ENCODE results near the gene MYOZ3. TPM values are rescaled to one million over a fixed set of nuclear protein-coding genes. Genes with fewer than 3 reads are reported as not detected.
A peak's percentile ranks its signal among the peaks of the same experiment; 100 is the strongest.

MYOZ3 gene
- polyA plus RNA-seq, 3 donors = 6.4 to 8.1 (median 6.6) TPM

- DNase-seq (ENCODE audit: extremely low read depth in 1 of 11, low read depth in 9 of 11, low spot score in 4 of 11) = no peak
Observed at GRCh38 chr5:150638488-150639376, 22.3 kb upstream of the MYOZ3 start.

DNA sequence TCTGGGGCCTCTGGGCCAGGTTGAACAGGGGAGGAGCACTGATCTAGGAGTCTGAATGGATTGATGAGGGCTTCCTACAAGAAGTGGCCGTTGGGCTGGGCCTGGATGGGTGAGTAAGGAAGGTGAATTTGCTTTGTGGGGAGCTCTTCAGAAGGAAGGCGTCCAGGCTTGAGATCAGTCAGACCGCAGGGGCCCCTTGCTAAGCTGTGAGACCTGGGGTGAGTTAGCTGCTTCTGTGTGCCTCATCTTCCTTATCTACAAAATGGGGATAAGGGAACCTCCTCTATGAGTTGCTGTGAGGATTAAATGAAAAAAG is 21.7 kb upstream of the MYOZ3 start:
- DNase-seq (ENCODE audit: extremely low read depth in 1 of 11, low read depth in 9 of 11, low spot score in 4 of 11) = no peak

- no peak for DNase-seq (ENCODE audit: extremely low read depth in 1 of 11, low read depth in 9 of 11, low spot score in 4 of 11)
Observed at GRCh38 chr5:150639751-150640150, 21.3 kb upstream of the MYOZ3 start.

DNA sequence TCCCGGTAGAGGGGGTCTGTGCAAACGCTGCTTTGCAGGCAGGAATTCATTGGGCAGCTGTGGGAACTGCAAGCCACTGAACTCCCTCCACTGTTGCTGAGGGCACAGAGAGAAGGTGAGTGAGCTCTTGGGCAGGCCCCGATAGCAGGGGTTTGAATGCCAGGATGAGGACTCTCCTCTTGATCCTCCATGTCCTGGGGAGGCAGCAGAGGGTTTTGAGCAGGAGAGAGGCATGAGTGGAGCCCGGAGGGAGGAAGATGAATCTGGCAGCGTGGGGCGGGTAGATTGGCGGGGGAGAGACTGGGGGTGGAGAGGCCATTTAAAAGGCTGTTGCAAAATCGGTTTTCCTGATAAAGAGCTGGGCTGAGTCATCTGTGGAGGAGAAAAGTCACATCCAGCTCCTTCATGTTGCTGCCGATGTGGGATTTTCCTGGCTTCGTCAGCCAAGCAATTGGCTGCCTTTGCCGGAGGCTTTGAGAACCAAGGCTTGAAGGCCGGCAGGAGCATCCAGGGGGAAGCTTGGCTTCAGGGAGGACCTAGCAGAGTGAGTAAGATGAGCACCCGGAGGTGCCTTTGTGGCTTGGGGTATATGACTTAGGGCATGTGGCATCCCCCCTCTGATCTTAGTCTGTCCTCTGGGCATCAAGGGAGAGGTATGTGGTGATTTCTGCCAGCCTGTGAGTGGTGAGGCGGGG is 20.6 kb upstream of the MYOZ3 start, which contains the start of gene SYNPO:
SYNPO (plus strand) TSS at position 350 of the 695 bp plus-strand sequence. CDS start 7,616 bp downstream, outside the sequence.
- DNase-seq (ENCODE audit: extremely low read depth in 1 of 11, low read depth in 9 of 11, low spot score in 4 of 11) = no peak

DNA sequence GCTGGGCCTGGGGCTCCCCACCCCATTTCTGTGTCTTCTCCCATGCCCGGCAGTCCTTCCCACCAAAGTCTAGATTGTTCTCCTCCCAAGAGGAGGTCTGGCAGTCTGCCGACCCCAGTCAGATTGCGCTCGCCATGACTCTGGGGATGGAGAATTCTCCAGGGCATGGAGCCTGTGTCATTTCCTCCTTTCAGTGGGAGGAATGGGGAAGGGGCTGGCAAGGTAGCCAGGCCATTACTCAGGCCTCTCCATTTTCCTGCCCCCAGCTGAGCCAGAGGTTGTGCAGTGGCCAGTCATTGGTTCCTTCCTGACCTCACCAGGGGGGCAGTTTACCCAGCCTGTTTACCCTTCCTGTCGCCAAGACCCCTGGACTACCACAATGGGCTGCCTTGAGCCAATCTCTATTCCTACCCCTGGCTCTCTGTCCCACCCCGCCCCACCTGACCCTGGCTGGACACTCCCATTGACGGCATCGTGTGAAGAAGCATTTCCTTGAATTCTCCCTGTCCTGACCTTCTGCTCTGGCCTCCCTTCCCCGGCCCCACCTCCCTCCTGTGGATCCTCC is 20.0 kb upstream of the MYOZ3 start:
- no peak for DNase-seq (ENCODE audit: extremely low read depth in 1 of 11, low read depth in 9 of 11, low spot score in 4 of 11)

GRCh38 chr5:150641824-150642566 is 19.1 kb upstream of the MYOZ3 start:
- DNase-seq (ENCODE audit: extremely low read depth in 1 of 11, low read depth in 9 of 11, low spot score in 4 of 11) = no peak

GRCh38 chr5:150642567-150642927 is 18.5 kb upstream of the MYOZ3 start:
- DNase-seq (ENCODE audit: extremely low read depth in 1 of 11, low read depth in 9 of 11, low spot score in 4 of 11) = peak in 8 of 11 donors; percentile 50 to 87 (median 70)

DNA sequence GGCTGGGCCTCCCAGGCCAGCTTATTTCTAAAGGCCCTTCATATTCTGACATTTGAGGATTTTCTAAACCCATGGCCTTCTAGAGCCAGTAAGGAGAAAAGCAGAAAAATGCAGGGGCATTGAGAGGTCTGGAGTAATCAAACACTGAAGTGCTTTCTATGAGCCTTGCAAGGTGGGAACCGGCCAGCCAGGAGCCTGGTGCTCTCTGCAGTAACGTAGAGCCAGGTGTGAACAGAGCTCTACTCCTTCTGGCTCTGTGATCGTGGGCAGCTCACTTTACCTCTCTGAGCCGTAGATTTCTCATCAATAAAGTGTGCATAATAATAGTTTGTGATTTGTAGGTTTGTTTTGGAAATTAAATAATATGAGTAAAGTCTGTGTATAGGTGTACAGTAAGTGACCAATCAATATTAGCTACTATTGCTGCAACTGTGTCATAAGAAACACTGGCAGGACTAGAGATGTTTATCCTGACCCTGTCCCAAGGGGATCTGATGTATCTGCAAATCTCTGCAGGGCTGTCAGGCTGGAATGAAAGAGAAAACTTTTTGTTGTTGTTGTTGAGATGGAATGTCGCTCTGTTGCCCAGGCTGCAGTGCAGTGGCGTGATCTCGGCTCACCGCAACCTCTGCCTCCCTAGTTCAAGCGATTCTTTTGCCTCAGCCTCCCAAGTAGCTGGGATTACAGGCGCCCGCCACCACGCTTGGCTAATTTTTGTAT is 17.9 kb upstream of the MYOZ3 start:
- no peak for DNase-seq (ENCODE audit: extremely low read depth in 1 of 11, low read depth in 9 of 11, low spot score in 4 of 11)

GRCh38 chr5:150644058-150644457 is 17.0 kb upstream of the MYOZ3 start:
- DNase-seq (ENCODE audit: extremely low read depth in 1 of 11, low read depth in 9 of 11, low spot score in 4 of 11) = no peak

GRCh38 chr5:150644514-150644913 is 16.5 kb upstream of the MYOZ3 start:
- DNase-seq (ENCODE audit: extremely low read depth in 1 of 11, low read depth in 9 of 11, low spot score in 4 of 11) = no peak

DNA sequence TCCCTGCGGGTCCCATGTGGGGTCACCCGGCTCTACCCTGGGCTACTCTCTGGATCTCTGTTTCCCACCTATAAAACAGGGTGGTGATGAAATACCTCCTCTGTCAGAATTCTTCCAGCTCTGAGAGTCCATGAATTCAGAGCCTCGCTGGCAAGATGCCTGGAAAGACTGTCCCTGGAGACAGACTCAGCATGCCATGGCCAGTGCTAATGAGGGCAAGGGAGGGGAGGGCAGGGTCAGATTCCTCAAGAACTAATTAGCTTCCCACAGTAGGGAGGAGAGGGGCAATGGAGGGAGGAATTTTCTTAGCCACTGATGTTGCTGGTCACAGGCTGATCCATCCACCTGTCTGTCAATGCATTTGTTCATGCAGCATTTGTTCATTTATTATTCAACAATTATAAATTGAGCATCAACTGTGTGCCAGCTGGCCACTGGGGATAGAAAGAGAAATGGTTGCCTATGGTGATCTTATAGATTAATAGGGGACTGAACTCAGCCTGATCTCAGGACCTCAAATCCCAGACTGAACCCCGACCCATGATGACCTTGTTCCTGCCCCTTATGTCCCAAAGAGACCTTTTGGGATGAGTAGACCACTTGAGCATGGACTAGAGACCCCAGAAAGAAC is 15.9 kb upstream of the MYOZ3 start:
- DNase-seq (ENCODE audit: extremely low read depth in 1 of 11, low read depth in 9 of 11, low spot score in 4 of 11) = peak in 7 of 11 donors; percentile 52 to 88 (median 64)

GRCh38 chr5:150647275-150648251 is 13.5 kb upstream of the MYOZ3 start:
- DNase-seq (ENCODE audit: extremely low read depth in 1 of 11, low read depth in 9 of 11, low spot score in 4 of 11) = no peak

DNA sequence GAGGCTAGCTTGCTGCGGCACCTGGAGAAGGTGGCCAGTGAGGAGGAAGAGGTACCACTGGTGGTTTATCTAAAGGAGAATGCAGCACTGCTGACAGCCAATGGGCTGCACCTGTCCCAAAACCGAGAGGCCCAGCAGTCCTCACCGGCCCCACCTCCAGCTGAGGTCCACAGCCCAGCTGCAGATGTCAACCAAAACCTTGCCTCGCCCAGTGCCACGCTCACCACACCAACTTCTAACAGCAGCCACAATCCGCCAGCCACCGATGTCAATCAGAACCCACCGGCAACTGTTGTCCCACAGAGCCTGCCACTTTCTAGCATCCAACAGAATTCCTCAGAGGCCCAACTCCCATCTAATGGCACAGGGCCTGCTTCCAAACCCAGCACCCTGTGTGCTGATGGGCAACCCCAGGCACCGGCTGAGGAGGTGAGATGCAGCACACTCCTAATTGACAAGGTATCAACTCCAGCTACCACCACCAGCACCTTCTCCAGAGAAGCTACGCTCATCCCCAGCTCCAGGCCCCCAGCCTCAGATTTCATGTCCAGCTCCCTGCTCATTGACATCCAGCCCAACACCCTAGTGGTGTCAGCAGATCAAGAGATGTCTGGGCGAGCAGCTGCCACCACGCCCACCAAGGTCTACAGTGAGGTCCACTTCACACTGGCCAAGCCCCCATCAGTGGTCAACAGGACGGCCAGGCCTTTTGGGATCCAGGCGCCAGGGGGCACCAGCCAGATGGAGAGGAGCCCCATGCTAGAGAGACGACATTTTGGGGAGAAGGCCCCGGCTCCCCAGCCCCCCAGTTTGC is 12.6 kb upstream of the MYOZ3 start:
- DNase-seq (ENCODE audit: extremely low read depth in 1 of 11, low read depth in 9 of 11, low spot score in 4 of 11) = no peak

GRCh38 chr5:150649108-150650020 is 11.7 kb upstream of the MYOZ3 start:
- no peak for DNase-seq (ENCODE audit: extremely low read depth in 1 of 11, low read depth in 9 of 11, low spot score in 4 of 11)

Data from renal cortex interstitium (tissue), 11 donors.